Hepatocyte (in vitro differentiated cells): ENCODE results near the gene CAD. TPM values are rescaled to one million over a fixed set of nuclear protein-coding genes. Genes with fewer than 3 reads are reported as not detected.

Source experiments
- DNase-seq: peaks from one replicate; pipeline ENCODE4 v3.0.0-alpha.2; 2016; ENCODE audit warnings: low spot score
- H2AFZ ChIP-seq: fragments of 200-600 bp; sonication (generic); 2 replicates; pipeline ENCODE4 v1.6.0; 2016; ENCODE audit warnings: antibody characterized with exemption, mild to moderate bottlenecking
- H3K27ac ChIP-seq: fragments of 200-600 bp; sonication (generic); 2 replicates; pipeline ENCODE4 v1.5.1; 2016; ENCODE audit warnings: mild to moderate bottlenecking
- H3K27me3 ChIP-seq: fragments of 200-600 bp; sonication (generic); 2 replicates; pipeline ENCODE4 v1.6.1; 2016
- H3K36me3 ChIP-seq: fragments of 200-600 bp; sonication (generic); replicated peaks from 2 replicates; pipeline ENCODE4 v1.5.1; 2016; ENCODE audit warnings: low read depth; ENCODE audit not compliant: insufficient read depth
- H3K4me1 ChIP-seq: fragments of 200-600 bp; sonication (generic); 2 replicates; pipeline ENCODE4 v1.5.1; 2016; ENCODE audit warnings: mild to moderate bottlenecking, moderate library complexity; ENCODE audit not compliant: insufficient read depth
- H3K4me2 ChIP-seq: fragments of 200-600 bp; sonication (generic); 2 replicates; pipeline ENCODE4 v1.6.0; 2016
- H3K4me3 ChIP-seq: fragments of 200-600 bp; sonication (generic); 2 replicates; pipeline ENCODE4 v1.5.1; 2016; ENCODE audit warnings: mild to moderate bottlenecking
- H3K79me2 ChIP-seq: fragments of 200-600 bp; sonication (generic); 2 replicates; pipeline ENCODE4 v1.6.0; 2017; ENCODE audit warnings: mild to moderate bottlenecking
- H3K9me2 ChIP-seq: fragments of 200-600 bp; sonication (generic); replicated peaks from 2 replicates; pipeline ENCODE4 v1.6.0; 2017; ENCODE audit warnings: mild to moderate bottlenecking; ENCODE audit not compliant: insufficient read depth
- H3K9me3 ChIP-seq: fragments of 200-600 bp; sonication (generic); 2 replicates; pipeline ENCODE4 v1.5.1; 2016; ENCODE audit warnings: low read depth, mild to moderate bottlenecking
- H4K20me1 ChIP-seq: fragments of 200-600 bp; sonication (generic); 2 replicates; pipeline ENCODE4 v1.6.0; 2016; ENCODE audit warnings: mild to moderate bottlenecking; ENCODE audit not compliant: insufficient read depth, poor library complexity, severe bottlenecking
- EZH2 ChIP-seq: fragments of 200-600 bp; sonication (generic); IDR thresholded peaks from 2 replicates; pipeline ENCODE4 v1.6.1; 2016; ENCODE audit warnings: antibody characterized with exemption, mild to moderate bottlenecking, borderline replicate concordance
- EZH2phosphoT487 ChIP-seq: fragments of 200-600 bp; sonication (generic); IDR thresholded peaks from one replicate; pipeline ENCODE4 v1.6.1; 2018; ENCODE audit warnings: antibody characterized with exemption, mild to moderate bottlenecking, low read depth, moderate library complexity; ENCODE audit not compliant: unreplicated experiment, severe bottlenecking
- WGBS: methylation state at CpG from one replicate; pipeline ENCODE4 v1.1.6; 2016; ENCODE audit warnings: low lambda C conversion rate; ENCODE audit errors: missing lambda C conversion rate; 5-methylcytosine and 5-hydroxymethylcytosine counted together
- polyA plus RNA-seq: library from polyadenylated mRNA; unstranded; fragments of >200 nt; fragmentation: Nextera tagmentation; extraction: Ambion mirVana; gene quantifications from 2 replicates; pipeline ENCODE4 v1.2.1, GENCODE V29; 2016
- total RNA-seq: library from RNA; depleted of rRNA; stranded (reverse); fragments of >200 nt; gene quantifications from 2 replicates; pipeline ENCODE4 v1.2.3, GENCODE V29; 2014
- TF ChIP-seq, protein P1 (sequence below): fragments of 200-600 bp; sonication (generic); IDR thresholded peaks from 2 replicates; pipeline ENCODE4 v1.5.1; 2016; ENCODE audit warnings: antibody characterized with exemption, mild to moderate bottlenecking; ENCODE audit not compliant: poor library complexity

Gene CAD
- total and polyA plus RNA-seq, 2 experiments from 2014 or later: 16.6 to 20.7 TPM

DNA sequence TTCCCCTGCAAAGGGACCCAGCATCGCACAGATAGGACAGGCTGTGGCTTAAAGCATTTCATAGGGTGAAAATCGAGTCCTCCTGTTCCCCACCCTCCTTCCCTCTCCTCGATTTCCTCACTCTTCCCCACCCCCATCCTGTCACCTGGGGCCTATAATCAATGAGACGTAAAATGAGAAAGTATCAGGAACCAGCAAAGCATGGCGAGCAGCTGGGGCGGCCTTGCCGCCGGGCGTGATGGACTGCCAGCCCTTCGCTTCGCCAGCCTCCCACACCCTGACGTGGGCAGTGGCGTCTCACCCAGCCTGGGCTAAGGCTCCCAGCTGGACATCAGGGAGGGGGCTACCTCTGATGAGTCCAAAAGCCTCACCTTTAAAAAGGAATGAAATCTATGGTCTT, 34.6 kb downstream of the CAD start:
- Histone ChIP-seq H3K27ac (no peak overlapping the region), H3K4me3 (no peak overlapping the region), H3K36me3 (no peaks in the 10 kb centered on the region), H3K9me3 (no peaks in the 10 kb centered on the region), H2AFZ (no peak overlapping the region), H3K27me3 (peaks cover 37% of the 10 kb centered on the region), H3K4me1 (no peaks in the 10 kb centered on the region), H3K9me2 (no peaks in the 10 kb centered on the region), H4K20me1 (no peaks in the 10 kb centered on the region), H3K79me2 (no peaks in the 10 kb centered on the region), H3K4me2 (no peak overlapping the region)
- TF ChIP-seq, protein P1, sequence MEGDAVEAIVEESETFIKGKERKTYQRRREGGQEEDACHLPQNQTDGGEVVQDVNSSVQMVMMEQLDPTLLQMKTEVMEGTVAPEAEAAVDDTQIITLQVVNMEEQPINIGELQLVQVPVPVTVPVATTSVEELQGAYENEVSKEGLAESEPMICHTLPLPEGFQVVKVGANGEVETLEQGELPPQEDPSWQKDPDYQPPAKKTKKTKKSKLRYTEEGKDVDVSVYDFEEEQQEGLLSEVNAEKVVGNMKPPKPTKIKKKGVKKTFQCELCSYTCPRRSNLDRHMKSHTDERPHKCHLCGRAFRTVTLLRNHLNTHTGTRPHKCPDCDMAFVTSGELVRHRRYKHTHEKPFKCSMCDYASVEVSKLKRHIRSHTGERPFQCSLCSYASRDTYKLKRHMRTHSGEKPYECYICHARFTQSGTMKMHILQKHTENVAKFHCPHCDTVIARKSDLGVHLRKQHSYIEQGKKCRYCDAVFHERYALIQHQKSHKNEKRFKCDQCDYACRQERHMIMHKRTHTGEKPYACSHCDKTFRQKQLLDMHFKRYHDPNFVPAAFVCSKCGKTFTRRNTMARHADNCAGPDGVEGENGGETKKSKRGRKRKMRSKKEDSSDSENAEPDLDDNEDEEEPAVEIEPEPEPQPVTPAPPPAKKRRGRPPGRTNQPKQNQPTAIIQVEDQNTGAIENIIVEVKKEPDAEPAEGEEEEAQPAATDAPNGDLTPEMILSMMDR: no peak
- TF ChIP-seq EZH2: no peak
- TF ChIP-seq EZH2phosphoT487: no peak
- DNase-seq: no peak
- 88% methylated on average over 13 of the region's 13 CpGs for WGBS

DNA sequence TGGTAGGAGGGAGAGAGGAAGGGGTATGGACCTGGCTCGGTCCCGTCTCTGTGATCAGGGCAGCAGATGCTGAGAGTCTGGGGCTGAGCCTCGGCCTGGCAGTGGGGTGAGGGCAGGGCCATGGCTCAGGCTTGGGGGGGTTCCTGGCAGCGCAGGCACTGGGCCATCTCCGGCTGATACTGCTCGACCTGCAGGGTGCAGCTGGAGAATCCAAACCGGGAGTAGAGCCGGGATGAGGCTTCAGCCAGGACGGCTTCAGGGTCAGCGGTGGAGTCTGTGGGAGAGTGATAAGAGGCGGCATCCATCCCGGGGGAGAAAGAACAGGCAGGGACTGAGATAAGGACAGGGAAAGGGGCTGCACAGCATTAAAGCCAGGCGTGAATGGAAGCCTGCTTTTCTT, 38.0 kb downstream of the CAD start:
- Histone ChIP-seq H2AFZ (no peak overlapping the region), H3K27ac (no peak overlapping the region), H3K4me3 (no peak overlapping the region), H3K9me2 (no peaks in the 10 kb centered on the region), H3K4me1 (no peaks in the 10 kb centered on the region), H3K27me3 (peaks cover 50% of the 10 kb centered on the region), H4K20me1 (no peaks in the 10 kb centered on the region), H3K36me3 (no peaks in the 10 kb centered on the region), H3K4me2 (no peak overlapping the region), H3K9me3 (no peaks in the 10 kb centered on the region), H3K79me2 (no peaks in the 10 kb centered on the region)
- 35% methylated on average over 11 of the region's 13 CpGs for WGBS
- no peak for DNase-seq
- TF ChIP-seq, protein P1: no peak
- TF ChIP-seq EZH2: no peak
- no peak for TF ChIP-seq EZH2phosphoT487

DNA sequence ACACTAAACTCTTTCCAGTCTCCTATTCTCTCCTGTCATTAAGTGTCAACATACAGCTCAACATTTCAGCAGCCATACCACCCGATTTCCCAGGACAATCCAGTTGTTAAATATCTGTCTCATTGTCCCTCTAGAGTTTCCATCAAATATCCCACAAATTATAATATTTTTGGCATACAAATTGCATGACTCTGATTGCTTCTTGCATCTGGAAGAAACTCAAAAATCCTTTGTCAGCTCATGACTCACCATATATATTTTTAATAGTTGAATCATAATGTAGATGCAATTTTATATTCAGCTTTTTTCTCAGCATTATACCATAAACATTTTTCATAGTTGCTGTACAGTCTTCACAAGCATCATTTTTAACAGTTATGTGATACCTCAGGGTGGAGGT, 38.5 kb downstream of the CAD start:
- Histone ChIP-seq H3K27me3 (peaks cover 52% of the 10 kb centered on the region), H2AFZ (no peak overlapping the region), H3K79me2 (no peaks in the 10 kb centered on the region), H3K4me2 (no peak overlapping the region), H3K27ac (no peak overlapping the region), H4K20me1 (no peaks in the 10 kb centered on the region), H3K9me2 (no peaks in the 10 kb centered on the region), H3K36me3 (no peaks in the 10 kb centered on the region), H3K9me3 (no peaks in the 10 kb centered on the region), H3K4me1 (no peaks in the 10 kb centered on the region), H3K4me3 (no peak overlapping the region)
- TF ChIP-seq EZH2phosphoT487 (no peak), EZH2 (no peak)
- TF ChIP-seq, protein P1: no peak
- no peak for DNase-seq
- WGBS: 42% methylated on average over 1 of the region's 1 CpG

DNA sequence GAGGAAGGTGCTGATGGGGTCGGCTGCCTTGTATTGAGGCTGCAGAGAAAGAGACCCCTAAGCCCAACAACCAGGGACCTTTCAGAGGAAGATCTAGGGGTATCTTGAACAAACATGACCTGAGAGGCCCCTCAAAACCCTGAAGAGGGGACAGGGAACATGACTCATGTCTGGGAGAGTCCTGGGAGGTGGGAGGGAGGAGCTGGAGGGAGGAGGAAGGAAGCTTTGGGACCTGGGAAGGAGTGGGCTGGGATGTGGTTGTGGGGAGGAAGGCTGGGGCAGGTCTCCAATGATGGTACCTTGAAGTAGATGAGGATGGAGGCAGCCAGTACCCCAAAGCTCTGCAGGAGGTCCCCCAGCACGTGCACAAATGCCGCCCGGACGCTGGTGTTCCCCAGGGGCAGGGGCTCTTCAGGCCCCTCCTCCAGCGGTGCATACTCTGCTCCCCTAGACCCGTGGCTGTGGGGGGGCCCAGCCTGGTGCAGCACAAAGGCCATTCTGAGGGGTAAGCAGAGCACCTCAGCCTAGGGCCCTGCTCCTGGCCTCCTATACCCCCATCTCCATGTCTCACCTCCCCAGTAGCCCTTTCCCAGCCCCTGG, 39.8 kb downstream of the CAD start:
- Histone ChIP-seq H3K27me3 (peaks cover 57% of the 10 kb centered on the region), H3K36me3 (no peaks in the 10 kb centered on the region), H4K20me1 (no peaks in the 10 kb centered on the region), H3K9me3 (no peaks in the 10 kb centered on the region), H3K4me2 (no peak overlapping the region), H3K4me3 (no peak overlapping the region), H2AFZ (no peak overlapping the region), H3K79me2 (no peaks in the 10 kb centered on the region), H3K27ac (no peak overlapping the region), H3K9me2 (no peaks in the 10 kb centered on the region), H3K4me1 (peaks cover 2% of the 10 kb centered on the region)
- 86% methylated on average over 7 of the region's 7 CpGs for WGBS
- TF ChIP-seq EZH2 (no peak), EZH2phosphoT487 (no peak)
- TF ChIP-seq, protein P1: no peak
- DNase-seq: no peak
